WERI-Rb-1 (cell line): ENCODE data around the gene AGGF1.

Experiments used
- DNase-seq: peaks from one replicate; pipeline ENCODE4 v3.0.0-alpha.2; 2020
- H3K27ac ChIP-seq: fragments of 250-450 bp; sonication (Bioruptor Pico); 2 replicates; pipeline ENCODE4 v1.5.1; 2020; ENCODE audit warnings: mild to moderate bottlenecking, moderate library complexity
- H3K27me3 ChIP-seq: fragments of 250-450 bp; sonication (Bioruptor Pico); 2 replicates; pipeline ENCODE4 v1.5.1; 2021; ENCODE audit warnings: mild to moderate bottlenecking, low read depth, moderate library complexity; ENCODE audit not compliant: insufficient read depth, severe bottlenecking
- H3K36me3 ChIP-seq: fragments of 250-450 bp; sonication (Bioruptor Pico); 2 replicates; pipeline ENCODE4 v1.5.1; 2020; ENCODE audit warnings: mild to moderate bottlenecking, moderate library complexity
- H3K4me3 ChIP-seq: 2 replicates; pipeline ENCODE4 v1.5.1; 2011; ENCODE audit warnings: low read depth, mild to moderate bottlenecking, control low read depth, low read length
- H3K9me3 ChIP-seq: fragments of 250-450 bp; sonication (Bioruptor Pico); 2 replicates; pipeline ENCODE4 v1.5.1; 2021; ENCODE audit warnings: mild to moderate bottlenecking, moderate library complexity; ENCODE audit not compliant: severe bottlenecking
- CTCF ChIP-seq: IDR thresholded peaks from 2 replicates; pipeline ENCODE4 v1.5.1; 2011; ENCODE audit warnings: low read depth, mild to moderate bottlenecking, control low read depth, inconsistent platforms, low read length

AGGF1 gene

GRCh38 chr5:77031891-77032290, 1.7 kb downstream of the AGGF1 start:
- no peak for TF ChIP-seq CTCF
- H3K36me3 ChIP-seq, result no peaks in the 10 kb centered on the region; the same call in 1 of the 2 replicates
- H3K9me3 ChIP-seq, result peaks cover 15% of the 10 kb centered on the region
- H3K27ac ChIP-seq, result peak overlapping the region; percentile 95
- H3K4me3 ChIP-seq, result peak overlapping the region; percentile 59
- no peaks in the 10 kb centered on the region for H3K27me3 ChIP-seq
- no peak for DNase-seq

DNA sequence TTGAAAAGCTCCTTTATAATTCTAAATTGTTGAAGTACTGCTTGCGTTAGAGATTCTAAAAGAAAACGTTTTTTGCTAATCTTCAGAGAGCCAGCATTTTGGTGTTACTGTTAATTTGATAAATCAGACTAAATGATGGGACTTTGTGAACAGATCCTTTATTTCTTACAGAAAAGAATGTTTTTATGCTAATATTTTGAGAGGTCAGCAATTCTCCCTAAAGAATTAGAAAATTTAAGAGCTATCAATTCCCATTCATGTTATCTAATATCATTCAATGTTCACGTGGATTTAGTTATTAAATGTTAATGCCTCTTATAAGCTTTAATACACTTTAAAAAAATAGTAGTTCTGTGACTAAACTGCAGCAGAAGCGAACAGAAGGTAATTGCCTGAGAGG, 2.4 kb downstream of the AGGF1 start:
- Histone ChIP-seq H3K4me3 (no peak overlapping the region), H3K36me3 (peaks cover under 1% of the 10 kb centered on the region), H3K27ac (no peak overlapping the region), H3K27me3 (no peaks in the 10 kb centered on the region), H3K9me3 (peaks cover 15% of the 10 kb centered on the region)
- no peak for DNase-seq
- TF ChIP-seq CTCF, result no peak

DNA sequence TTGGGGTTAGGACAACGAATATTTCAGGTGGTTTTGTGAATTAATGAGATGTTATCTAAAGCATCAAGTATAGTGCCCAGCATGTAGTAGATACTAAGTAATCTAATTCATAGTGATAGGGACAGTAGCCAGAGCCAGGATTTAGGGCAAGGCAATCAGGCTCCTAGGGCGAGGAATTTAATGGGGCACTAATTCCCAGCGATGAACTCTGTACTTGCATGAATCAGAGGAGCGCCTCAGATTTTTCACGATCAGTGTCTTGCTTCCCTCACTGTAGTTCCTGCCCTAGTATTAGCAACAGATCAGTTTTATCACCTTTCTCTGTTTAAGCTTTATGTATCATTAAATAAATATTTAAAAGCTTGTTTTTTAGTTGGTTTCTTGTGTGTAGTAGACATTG, 3.1 kb downstream of the AGGF1 start:
- no peak for DNase-seq
- Histone ChIP-seq H3K27ac (no peak overlapping the region), H3K36me3 (peaks cover 3% of the 10 kb centered on the region), H3K9me3 (peaks cover 15% of the 10 kb centered on the region), H3K27me3 (no peaks in the 10 kb centered on the region), H3K4me3 (no peak overlapping the region)
- no peak for TF ChIP-seq CTCF

DNA sequence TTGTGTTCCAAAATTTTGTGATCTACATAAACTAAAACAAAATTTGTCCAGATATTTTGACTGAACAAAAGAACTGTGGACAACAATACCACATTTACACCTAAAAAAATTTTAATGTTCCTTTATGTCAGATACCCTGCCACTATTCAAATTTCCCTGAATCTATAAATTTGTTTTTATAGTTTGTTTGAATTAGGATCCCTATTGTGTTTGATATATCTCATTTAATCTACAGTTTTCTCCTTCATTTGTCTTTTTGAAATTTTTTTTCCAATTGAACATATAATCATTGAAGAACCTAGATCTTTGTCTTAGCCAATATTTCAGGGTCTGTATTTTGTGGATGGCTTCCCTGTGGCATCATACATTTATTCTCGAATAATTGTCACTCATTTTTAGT, 5.7 kb downstream of the AGGF1 start:
- DNase-seq, result no peak
- TF ChIP-seq CTCF, result no peak
- Histone ChIP-seq H3K27me3 (no peaks in the 10 kb centered on the region), H3K27ac (no peak overlapping the region), H3K9me3 (no peaks in the 10 kb centered on the region), H3K36me3 (peaks cover 9% of the 10 kb centered on the region), H3K4me3 (no peak overlapping the region)

DNA sequence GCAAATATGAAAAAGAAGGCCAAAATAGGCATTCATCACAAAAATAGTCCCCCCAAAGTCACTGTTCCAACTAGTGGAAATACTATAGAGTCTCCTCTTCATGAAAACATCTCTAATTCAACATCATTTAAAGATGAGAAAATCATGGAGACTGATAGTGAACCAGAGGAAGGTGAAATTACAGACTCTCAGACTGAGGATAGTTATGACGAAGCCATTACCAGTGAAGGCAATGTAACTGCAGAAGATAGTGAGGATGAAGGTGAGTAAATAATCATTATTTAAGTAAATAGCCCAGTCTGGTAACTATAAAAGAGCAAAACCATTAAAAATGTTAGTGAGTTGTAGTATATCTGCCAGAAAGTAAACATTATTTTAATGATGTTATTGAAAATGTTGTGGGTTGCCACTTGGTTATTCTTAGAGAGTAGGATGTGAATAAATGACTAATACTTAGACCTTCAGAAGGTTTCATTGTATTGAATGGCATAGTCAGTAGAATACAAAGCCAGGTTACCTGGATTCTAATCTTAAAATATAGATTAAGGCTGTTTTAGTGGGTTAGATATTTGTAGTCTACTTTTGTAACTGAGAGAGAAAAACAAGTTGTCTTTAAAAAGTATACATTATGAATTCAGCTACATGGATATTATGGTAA, 16.3 kb downstream of the AGGF1 start:
- no peaks in the 10 kb centered on the region for H3K27me3 ChIP-seq
- H3K9me3 ChIP-seq, result no peaks in the 10 kb centered on the region
- peaks cover 2% of the 10 kb centered on the region for H3K36me3 ChIP-seq
- no peak overlapping the region for H3K27ac ChIP-seq
- H3K4me3 ChIP-seq, result no peak overlapping the region
- no peak for TF ChIP-seq CTCF
- DNase-seq, result no peak

DNA sequence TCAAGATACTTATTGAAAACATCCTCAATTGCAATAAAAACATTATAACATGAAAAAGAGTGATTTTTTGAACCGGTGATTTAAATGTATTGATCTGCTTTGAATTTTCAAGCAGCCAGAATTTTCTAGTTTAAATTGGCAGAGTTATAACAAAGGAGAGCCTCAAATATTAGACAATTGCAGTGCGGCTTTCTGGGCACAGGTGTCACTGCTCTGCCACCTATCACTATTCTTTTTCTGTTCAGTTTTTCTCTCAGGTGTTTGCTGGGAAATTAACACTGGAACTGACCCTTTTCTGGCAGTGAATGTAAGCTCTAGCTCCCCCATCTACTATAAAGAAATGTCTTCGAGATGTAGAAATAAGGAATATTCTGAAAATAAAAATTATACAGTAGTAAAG, 33.8 kb downstream of the AGGF1 start:
- DNase-seq, result no peak
- no peak overlapping the region for H3K4me3 ChIP-seq
- no peak overlapping the region for H3K27ac ChIP-seq
- H3K27me3 ChIP-seq, result no peaks in the 10 kb centered on the region
- no peaks in the 10 kb centered on the region for H3K9me3 ChIP-seq
- peak; percentile 28 for TF ChIP-seq CTCF
- H3K36me3 ChIP-seq, result no peaks in the 10 kb centered on the region; the same call in 1 of the 2 replicates
